Esophagus (tissue), 2 donors: ENCODE measurements around the gene YARS1. TPM values are rescaled to one million over a fixed set of nuclear protein-coding genes. Genes with fewer than 3 reads are reported as not detected.

Experiments
- H3K27ac ChIP-seq, 2 donors: one replicate each; pipeline ENCODE4 v1.5.1; 2013; ENCODE audit warnings: low read depth in 2 of 2, mild to moderate bottlenecking in 2 of 2, inconsistent platforms in 1 of 2, low read length in 1 of 2, moderate library complexity in 1 of 2
- H3K27me3 ChIP-seq, 2 donors: one replicate each; pipeline ENCODE4 v1.6.1; 2013; ENCODE audit warnings: low read length in 2 of 2, control low read depth in 1 of 2, mild to moderate bottlenecking in 1 of 2; ENCODE audit not compliant: insufficient read depth in 2 of 2, control insufficient read depth in 1 of 2
- H3K36me3 ChIP-seq, 2 donors: one replicate each; pipeline ENCODE4 v1.6.1; 2013; ENCODE audit warnings: low read length in 1 of 2; ENCODE audit not compliant: control insufficient read depth in 2 of 2, insufficient read depth in 2 of 2
- H3K4me1 ChIP-seq, 2 donors: one replicate each; pipeline ENCODE4 v1.6.1; 2013; ENCODE audit warnings: low read length in 1 of 2; ENCODE audit not compliant: control insufficient read depth in 2 of 2, insufficient read depth in 2 of 2
- H3K4me3 ChIP-seq, 2 donors: one replicate each; pipeline ENCODE4 v1.5.1; 2013; ENCODE audit warnings: low read length in 2 of 2, mild to moderate bottlenecking in 2 of 2, low read depth in 1 of 2, moderate library complexity in 1 of 2
- H3K9me3 ChIP-seq, 2 donors: one replicate each; pipeline ENCODE4 v1.6.1; 2013; ENCODE audit warnings: mild to moderate bottlenecking in 2 of 2, low read depth in 1 of 2, low read length in 1 of 2, moderate library complexity in 1 of 2; ENCODE audit not compliant: control insufficient read depth in 2 of 2, insufficient read depth in 1 of 2
- WGBS, 2 donors: extraction: QIAGEN DNeasy Blood & Tissue Kit; methylation state at CpG; one replicate each; pipeline ENCODE4 v1.1.7; 2013; 5-methylcytosine and 5-hydroxymethylcytosine counted together
- polyA plus RNA-seq, 2 donors: library from polyadenylated mRNA; stranded (reverse); fragments of 200-250 nt; gene quantifications; one replicate each; pipeline ENCODE4 v1.2.3, GENCODE V29; 2013
- donor health status: healthy with polysubstance abuse.
- donor health status: Bipolar disorder and iron deficiency.

Gene YARS1
- polyA plus RNA-seq, 2 donors = 33.2 to 52.2 TPM

DNA sequence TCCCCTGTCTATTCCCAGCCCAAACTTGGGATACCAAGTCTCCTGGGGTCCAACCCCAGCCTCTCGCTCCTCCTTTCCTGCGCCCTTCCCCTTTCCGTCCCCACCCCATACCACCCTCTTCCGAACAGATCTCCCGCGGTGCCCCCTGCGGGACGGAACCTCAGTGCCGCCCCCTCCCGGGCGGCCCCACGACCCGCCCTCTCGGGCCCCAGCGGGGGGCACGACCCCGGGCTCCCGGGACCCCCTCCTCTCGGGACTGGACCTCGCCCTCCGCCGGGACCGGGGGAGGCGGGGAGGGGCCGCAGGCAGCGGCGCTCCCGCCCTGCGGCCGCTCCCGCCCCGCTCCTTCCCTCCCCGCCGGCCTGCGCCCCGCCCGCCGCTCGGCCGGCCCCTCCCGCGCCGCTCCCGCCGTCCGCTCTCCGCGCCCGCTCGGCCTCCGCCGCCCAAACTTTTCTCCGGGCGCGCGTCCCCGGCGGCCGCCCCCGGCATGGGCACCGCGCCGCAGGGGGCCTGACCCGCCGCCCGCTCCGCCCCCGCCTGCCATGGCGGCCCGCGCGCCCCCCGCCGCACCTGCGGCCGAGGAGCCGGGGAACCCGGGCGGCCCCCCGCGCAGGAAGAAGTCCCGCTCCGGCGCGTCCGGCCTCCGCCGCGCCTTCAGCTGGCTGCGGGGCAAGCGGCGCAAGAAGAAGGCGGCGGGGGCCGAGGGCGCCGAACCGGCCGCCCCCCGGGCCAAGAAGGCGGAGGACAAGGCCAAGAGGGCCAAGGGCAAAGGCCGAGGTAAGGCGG lies 75.6 kb downstream of the YARS1 start:
- 1% methylated on average over 58 to 103 of the region's 103 CpGs for WGBS, 2 donors
- Histone ChIP-seq H3K4me3 (peak overlapping the region; percentile 73 to 75), H3K27ac (peak overlapping the region; percentile 98), H3K4me1 (peaks cover 2 to 25% of the 10 kb centered on the region in 2 donors), H3K36me3 (no peaks in the 10 kb centered on the region), H3K9me3 (no peaks in the 10 kb centered on the region), H3K27me3 (no peaks in the 10 kb centered on the region)

DNA sequence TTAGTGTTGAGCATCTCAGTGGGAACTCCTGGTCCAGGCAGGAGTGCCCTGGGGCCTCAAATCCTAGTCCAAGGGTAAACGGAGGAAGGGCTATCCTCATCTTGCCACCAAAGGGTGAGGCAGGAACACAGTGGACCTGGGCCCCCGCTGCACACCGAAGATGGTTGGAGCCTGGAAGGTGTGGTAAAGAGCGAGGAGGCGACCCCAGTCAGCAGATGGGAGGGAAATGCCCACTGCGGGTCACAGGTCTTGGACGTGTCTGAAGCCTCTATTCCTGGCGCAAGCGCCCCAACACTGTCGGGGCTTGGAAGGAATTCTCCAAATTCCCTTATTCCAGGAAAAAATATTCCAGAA lies 76.1 kb downstream of the YARS1 start:
- WGBS, 2 donors = 20 to 37% methylated on average over 10 of the region's 10 CpGs
- H3K27ac ChIP-seq = peak overlapping the region; percentile 98
- no peaks in the 10 kb centered on the region for H3K27me3 ChIP-seq
- peak overlapping the region; percentile 73 to 75 for H3K4me3 ChIP-seq
- no peaks in the 10 kb centered on the region for H3K9me3 ChIP-seq
- H3K4me1 ChIP-seq = peaks cover 2 to 25% of the 10 kb centered on the region in 2 donors
- no peaks in the 10 kb centered on the region for H3K36me3 ChIP-seq

DNA sequence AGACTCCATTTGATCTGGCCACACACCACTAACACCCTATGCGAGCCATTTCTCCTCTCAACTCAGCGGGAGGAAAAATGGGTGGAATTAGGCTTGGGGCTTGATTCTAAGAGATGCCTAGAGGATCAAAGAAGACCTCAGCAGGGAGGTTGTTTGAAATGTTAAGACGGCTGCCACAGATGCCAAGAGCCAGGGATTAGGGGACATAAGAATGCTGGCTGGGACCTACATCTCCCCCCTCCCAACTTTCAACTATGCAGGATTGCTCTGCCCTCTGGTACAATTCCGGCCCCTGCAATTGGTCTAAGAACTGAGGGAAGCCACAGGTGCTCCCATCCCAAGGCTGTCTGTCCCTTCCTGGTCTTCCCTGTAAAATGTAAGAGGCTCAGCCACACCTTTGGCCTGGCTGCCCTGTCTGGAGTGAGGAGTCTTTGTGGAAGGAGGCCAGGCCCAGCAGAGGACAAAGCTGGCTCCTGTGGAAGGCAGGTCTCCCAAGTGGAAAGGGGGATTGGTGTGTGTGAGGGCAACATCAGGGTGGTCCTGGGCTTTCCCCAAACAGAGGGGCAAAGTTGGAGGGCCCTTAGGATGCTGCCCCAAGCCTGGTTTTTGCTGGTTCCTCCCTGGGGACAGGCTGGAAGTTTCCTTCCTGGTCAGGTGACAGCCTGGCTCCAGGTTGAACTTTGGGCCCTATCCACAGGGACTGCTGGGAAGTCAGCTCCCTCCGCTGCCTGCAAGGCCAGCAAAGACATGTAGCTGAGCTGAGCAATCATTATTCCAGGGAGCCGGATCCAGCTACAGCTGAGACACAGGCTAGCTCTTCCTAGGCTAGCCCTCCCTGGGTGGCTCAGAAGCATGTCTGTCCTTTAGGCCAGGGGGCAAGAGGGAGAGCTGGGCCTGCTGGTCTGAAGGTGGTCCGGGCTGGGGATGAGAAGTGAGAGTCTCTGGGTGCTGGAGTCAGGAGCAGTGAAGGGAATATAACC lies 80.1 kb downstream of the YARS1 start:
- H3K4me3 ChIP-seq = no peak overlapping the region
- 63 to 67% methylated on average over 7 of the region's 7 CpGs for WGBS, 2 donors
- no peaks in the 10 kb centered on the region for H3K36me3 ChIP-seq
- no peaks in the 10 kb centered on the region for H3K9me3 ChIP-seq
- peaks cover 2 to 16% of the 10 kb centered on the region in 2 donors for H3K4me1 ChIP-seq
- H3K27me3 ChIP-seq = no peaks in the 10 kb centered on the region
- H3K27ac ChIP-seq = peak overlapping the region; percentile 29 to 67

DNA sequence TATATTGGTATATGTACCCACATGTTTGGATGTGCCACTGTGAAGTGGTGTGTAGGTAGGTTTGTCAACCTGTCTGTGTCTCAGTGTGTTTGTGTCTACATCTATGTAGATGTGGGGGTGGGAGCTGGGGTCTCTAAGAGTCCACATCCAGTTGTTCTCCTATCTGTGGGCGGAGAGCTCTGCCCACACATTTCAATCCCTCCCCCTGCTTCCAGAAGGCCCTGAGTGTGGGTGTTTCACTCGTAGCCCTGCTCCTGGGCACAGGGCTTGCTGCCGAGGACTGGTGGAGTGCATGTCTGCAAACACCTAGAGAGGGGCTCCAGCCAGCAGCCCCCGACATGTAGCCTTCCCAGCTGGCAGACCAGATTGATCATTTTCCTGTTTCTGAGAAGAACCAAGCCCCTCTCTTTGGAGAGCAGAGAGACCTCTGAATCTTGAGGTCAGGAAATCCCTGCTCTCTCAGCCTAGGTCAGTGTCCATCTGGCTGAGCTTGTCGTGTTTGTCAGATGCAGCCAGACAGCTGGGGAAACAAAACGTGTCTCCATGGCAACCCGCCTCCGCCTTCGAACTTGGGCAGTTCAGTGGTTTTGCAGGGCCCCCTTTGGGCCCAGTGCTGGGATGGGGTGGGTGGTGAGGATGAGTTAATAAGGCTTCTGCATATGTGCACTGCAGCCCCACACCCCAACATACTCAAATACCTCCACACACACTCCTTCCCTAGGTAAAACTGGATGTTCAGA lies 83.4 kb downstream of the YARS1 start:
- Histone ChIP-seq H3K27me3 (no peaks in the 10 kb centered on the region), H3K36me3 (no peaks in the 10 kb centered on the region), H3K9me3 (no peaks in the 10 kb centered on the region), H3K27ac (no peak overlapping the region), H3K4me3 (no peak overlapping the region), H3K4me1 (peaks cover 5 to 8% of the 10 kb centered on the region in 2 donors)
- WGBS, 2 donors = 56% methylated on average over 9 of the region's 9 CpGs

DNA sequence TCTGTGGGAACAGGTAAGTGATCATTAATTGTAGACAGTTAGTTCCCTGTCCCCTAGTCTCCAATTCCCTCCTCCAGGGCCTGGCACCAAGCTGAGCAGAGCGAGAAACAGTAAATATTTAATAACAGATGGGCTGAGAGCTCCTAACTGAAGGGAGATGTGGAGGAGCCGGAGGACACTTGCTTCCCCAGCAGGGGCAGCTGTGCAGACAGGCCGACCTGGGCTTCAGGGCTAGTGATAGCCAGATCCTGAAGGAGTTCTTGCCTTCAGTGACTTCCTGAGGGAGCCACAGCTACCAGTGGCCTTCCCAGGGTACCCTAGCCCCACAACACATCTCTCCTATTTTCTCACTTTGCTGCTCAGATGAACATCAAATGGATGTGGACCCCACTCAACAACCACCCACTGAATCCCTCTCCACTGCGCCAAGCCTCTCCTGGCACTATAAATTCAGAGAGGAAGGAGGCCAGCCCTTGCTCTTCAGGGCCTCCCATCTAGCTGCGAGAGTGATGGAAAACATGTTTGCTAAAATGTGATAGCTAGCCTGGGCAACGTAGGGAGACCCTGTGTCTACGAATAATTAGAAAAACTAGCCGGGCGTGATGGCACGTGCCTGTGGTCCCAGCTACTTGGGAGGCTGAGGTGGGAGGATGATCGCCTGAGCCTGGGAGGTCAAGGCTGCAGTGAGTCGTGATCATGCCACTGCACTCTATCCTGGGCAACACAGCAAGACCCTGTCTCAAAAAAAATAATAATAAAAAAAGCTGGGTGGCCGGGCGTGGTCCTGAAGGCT lies 87.7 kb downstream of the YARS1 start:
- H3K9me3 ChIP-seq = no peaks in the 10 kb centered on the region
- H3K27ac ChIP-seq = no peak overlapping the region
- no peaks in the 10 kb centered on the region for H3K36me3 ChIP-seq
- H3K4me1 ChIP-seq = peaks cover 2 to 12% of the 10 kb centered on the region in 2 donors
- no peak overlapping the region for H3K4me3 ChIP-seq
- no peaks in the 10 kb centered on the region for H3K27me3 ChIP-seq
- 75 to 82% methylated on average over 14 of the region's 14 CpGs for WGBS, 2 donors

DNA sequence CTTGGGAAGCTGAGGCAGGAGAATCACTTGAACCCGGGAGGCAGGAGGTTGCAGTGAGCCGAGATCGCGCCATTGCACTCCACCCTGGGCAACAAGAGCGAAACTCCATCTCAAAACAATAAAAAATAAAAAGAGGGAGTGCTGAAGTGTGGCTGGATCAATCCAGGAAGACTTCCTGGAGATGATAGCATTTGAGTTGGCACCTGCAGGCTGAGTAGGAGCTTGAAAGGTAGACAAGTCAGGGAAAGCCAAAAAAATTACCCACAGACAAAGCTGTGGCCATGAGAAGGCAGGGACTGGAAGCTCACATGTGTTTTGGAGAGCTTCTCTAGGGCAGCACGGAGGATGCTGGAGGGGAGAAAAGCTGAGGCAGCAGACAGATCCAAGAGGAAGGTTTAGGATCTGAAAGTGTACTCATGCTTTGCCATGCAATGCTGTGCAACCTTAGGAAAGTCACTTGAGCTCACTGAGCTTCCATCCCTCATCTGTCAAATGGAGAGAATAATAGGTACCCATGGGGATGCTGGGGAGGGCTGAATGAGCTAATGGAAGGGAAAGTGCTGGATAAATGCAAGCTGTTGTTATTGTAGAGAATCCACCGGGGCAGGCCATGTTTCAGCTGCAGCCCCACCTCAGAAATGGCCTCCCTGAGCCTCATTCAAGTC lies 88.6 kb downstream of the YARS1 start:
- Histone ChIP-seq H3K27me3 (no peaks in the 10 kb centered on the region), H3K9me3 (no peaks in the 10 kb centered on the region), H3K27ac (no peak overlapping the region), H3K36me3 (no peaks in the 10 kb centered on the region), H3K4me1 (peaks cover 2 to 13% of the 10 kb centered on the region in 2 donors), H3K4me3 (no peak overlapping the region)
- WGBS, 2 donors = 84 to 86% methylated on average over 7 of the region's 7 CpGs

DNA sequence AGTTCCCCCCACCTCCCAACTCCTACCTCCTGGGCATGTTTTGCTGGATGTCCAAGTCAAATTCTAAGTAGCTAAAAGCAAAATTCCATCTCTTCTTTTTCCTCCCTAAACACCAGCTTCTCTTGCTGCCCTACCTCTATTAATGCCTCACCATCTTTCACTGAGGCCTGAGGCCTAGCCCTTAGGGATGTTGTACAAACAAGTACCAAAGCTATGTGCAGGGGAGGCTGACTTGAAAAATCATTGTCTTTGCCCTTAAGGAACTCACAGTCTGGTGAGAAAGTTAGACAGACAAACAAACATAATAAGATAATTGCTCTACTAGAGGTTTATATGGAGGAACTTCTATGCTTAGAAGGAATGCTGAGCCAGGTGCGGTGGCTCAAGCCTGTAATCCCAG lies 89.3 kb downstream of the YARS1 start:
- Histone ChIP-seq H3K27ac (no peak overlapping the region), H3K36me3 (no peaks in the 10 kb centered on the region), H3K4me1 (peaks cover 2 to 13% of the 10 kb centered on the region in 2 donors), H3K9me3 (no peaks in the 10 kb centered on the region), H3K27me3 (no peaks in the 10 kb centered on the region), H3K4me3 (no peak overlapping the region)
- 90 to 94% methylated on average over 1 of the region's 1 CpG for WGBS, 2 donors

DNA sequence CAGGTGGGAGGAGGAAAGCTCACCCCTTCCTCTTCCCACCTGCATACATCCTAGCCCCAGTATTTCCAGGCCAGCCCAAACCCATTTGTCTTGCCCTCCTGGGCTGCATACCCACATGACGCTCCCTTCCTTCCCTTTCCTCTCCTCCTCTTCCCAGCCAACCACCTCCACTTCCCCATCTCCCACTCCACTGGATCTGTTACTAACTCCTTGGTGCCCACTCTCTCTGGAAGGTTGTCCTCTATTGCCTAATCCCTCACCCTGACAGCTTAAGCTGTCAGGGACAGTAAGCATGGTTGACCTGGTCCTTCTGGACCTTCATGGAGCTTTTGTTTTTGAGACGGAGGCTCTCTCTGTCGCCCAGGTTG lies 91.6 kb downstream of the YARS1 start:
- H3K9me3 ChIP-seq = no peaks in the 10 kb centered on the region
- no peaks in the 10 kb centered on the region for H3K36me3 ChIP-seq
- H3K4me3 ChIP-seq = no peak overlapping the region
- no peaks in the 10 kb centered on the region for H3K27me3 ChIP-seq
- H3K4me1 ChIP-seq = peaks cover 2 to 13% of the 10 kb centered on the region in 2 donors
- 83 to 91% methylated on average over 3 of the region's 3 CpGs for WGBS, 2 donors
- H3K27ac ChIP-seq = peak overlapping the region; percentile 32 to 89
